HG03097 (cell line): ENCODE results near the gene FAM204A.

ENCODE experiments used
- ATAC-seq: cut with Tn5 transposase; IDR thresholded peaks from one replicate; pipeline ENCODE4 v1.9.1; 2021; ENCODE audit not compliant: unreplicated experiment, low FRiP score

Gene FAM204A

DNA sequence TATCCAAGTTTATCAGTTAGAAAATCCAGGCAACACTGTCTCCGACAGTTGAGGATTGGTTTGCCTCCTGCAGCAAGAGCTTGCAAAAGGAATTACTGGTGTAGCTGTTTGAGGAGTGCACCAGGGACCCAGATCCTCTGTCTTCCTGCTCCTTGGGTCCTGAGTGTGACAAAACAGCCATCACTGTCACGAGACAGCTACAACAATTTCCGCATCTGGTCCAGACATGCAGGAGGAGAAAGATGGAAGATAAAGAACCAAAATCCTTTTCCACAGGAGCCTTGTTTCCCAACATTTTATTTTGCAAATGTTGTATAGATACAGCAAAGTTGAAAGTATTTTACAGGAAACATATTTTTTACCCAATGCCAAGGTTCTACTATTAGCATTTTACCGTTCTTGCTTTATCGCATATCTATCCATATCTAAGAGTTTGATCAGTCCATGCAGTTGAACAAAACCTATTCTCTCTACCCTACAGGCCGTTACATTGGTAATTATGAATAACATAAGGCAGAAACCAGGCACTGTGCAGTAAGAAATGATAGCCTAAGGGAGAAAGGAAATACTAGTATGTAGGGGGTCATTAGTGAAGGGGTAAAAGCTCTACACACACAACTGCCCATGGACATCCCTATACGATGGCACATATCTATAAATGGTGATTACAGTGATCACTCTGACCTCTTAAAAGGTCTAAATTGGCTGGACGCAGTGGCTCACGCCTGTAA is 54.9 kb downstream of the FAM204A start:
- no peak for ATAC-seq

DNA sequence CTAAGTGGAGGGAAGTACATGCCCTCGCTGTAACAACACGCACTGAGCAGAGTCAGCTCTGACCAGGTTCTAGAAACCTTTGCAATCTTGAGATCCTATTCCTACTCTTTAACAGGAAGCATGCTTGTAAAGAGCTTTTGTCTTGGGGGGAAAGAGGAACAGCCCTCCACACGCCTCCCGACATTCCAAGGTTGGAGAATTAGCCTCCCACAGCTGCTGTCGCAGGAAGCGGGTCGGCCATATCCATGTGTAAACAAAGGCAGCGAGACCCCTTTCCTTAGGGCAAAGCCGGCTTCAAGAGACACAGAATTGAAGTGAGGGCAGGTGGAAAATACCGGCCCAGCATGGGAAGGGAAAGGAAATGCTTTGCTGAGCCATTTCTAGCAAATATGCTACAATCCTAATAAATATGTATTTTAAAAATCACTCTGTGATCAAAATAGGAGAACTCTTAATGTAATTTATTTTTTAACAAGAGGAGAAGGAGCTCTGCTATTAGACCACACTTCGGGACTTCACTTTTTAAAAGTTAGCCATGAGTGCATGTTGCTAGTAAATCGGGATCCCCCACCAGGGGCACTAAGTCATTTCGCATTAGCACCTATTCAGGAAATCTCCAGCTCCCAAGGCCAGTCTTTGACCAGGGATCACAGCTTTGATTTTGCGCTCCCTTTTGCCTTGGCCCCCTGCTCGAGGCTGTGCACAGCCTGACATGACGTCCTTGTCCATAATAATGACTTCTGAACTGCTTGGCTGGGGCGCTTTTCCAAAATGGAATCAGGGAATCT is 55.9 kb downstream of the FAM204A start:
- no peak for ATAC-seq

- ATAC-seq: no peak
Measured at GRCh38 chr10:118282670-118283069, 59.5 kb downstream of the FAM204A start.

DNA sequence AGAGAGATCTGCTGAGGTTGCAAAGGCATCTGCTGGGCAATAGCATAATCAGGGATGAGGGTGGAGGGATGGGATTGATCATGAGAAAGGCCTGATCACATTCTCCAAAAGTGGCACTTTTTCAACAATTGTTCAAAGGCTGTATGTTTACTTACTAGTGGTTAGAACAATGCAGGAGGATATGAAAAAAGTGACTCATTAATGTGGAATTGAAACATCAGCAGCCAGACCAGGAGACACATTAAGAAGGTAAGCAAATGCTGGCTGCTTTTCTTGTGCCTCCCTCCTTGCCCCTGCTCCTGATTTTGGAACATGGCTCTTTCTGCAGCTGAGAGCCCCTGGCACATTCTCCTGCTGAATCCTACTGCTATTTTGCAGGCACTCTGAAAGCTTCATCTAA is 63.5 kb downstream of the FAM204A start:
- no peak for ATAC-seq

GRCh38 chr10:118277871-118278270 is 64.3 kb downstream of the FAM204A start:
- no peak for ATAC-seq

DNA sequence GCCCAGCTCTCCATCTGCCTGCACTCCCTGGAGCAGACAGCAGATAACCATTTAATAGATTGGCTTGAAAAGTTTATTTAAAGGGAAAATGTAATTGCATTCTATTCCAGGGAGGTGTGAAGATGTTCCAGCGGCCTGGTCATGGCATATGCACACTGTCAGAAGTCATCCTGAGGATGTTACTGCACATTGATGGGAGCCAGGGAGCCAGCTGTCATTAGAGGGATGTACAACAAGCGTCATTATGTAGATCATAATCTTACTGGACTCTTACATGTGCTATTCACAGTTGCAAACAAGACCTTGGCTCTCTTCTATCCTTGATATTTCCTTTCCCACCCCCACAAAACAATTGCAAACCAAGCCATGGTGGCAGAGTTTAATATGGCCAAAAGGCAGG is 65.4 kb downstream of the FAM204A start:
- no peak for ATAC-seq

- ATAC-seq: no peak
Measured at GRCh38 chr10:118276204-118276603, 65.9 kb downstream of the FAM204A start.

- no peak for ATAC-seq
Measured at GRCh38 chr10:118273662-118274061, 68.5 kb downstream of the FAM204A start.

DNA sequence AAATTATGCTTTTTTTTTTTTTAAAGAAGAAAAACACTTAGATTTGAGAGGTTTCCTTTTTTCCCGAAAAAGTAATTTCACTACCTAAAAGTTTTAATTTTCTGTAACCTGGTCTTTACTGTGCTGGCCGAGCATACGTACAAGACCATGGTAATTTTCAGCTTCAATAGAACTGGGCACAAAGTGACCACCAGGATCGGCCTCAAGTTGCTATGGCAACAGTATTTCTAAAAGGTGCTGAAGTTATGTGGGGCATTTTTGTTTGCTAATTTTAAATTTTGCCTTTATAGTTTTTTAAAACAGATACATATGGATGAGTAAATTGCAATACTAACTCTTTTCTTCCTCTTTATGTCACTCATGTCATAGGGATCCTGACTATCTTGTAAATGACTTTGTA is 69.4 kb downstream of the FAM204A start:
- ATAC-seq: no peak

DNA sequence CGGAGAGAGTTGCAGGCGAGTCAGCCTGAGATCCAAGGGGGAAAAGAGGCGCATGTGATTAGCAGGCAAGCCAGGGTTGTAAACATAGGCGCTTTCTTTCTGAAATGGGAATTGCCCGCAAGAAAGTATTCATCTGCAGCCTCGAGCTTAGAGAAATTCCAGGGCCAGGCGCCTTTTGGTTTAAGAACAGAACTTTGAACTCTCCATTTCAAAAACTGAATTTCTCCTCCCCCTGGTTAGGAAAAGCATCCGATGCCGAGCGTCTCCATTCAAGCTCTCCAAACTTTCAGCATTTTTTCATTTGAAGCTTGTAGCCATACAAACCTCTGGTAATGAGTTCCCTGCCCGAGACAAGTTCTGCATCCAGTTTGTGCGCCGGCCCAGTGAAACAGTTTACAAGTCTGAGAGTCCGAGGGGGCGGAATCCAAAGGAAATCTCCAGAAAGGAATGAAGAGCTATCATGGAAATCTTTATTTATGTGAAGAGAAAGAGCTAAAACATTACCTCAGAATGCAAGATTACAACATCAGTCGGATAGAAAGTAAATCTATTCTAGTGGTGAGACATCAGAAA is 69.9 kb downstream of the FAM204A start:
- no peak for ATAC-seq

- no peak for ATAC-seq
Measured at GRCh38 chr10:118271671-118272070, 70.5 kb downstream of the FAM204A start.

- ATAC-seq: no peak
Measured at GRCh38 chr10:118266098-118266748, 75.9 kb downstream of the FAM204A start.

- no peak for ATAC-seq
Measured at GRCh38 chr10:118264838-118265470, 77.2 kb downstream of the FAM204A start.

DNA sequence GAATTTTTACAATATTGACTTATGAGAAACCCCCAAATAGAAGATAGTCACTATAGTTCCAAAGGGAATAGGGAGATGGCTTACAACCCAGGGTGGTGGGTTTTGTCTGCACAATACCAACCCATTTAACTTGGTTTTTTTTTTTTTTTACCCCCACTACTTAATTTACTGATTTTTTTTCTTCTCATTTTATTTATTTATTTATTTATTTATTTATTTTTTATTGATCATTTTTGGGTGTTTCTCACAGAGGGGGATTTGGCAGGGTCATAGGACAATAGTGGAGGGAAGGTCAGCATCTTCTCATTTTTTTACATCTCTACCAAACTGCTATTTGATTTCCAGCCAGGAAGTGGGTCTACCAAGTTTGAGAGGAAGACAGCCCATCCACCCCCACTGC is 77.9 kb downstream of the FAM204A start:
- no peak for ATAC-seq

GRCh38 chr10:118262538-118262937 is 79.6 kb downstream of the FAM204A start:
- ATAC-seq: no peak

- no peak for ATAC-seq
Measured at GRCh38 chr10:118259288-118259906, 82.7 kb downstream of the FAM204A start.

DNA sequence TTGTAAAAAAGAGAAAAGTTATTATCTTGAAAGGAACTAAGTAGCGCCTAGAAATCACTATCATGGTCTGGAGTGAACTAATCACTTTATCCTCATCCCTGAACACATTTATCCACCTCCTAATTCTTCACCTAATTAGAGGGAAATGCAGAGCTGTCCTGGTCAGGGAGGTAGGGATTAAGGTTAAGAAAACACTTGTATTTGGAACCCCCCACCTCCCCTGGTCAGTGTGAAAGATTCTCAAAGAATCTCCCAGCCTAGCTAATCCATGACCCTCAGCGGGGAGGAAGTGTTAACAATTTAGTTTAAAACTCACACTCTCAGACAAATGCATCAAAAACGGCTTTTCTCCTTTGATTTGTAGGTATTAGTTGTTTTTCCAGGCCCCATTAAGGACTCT is 83.8 kb downstream of the FAM204A start:
- no peak for ATAC-seq

DNA sequence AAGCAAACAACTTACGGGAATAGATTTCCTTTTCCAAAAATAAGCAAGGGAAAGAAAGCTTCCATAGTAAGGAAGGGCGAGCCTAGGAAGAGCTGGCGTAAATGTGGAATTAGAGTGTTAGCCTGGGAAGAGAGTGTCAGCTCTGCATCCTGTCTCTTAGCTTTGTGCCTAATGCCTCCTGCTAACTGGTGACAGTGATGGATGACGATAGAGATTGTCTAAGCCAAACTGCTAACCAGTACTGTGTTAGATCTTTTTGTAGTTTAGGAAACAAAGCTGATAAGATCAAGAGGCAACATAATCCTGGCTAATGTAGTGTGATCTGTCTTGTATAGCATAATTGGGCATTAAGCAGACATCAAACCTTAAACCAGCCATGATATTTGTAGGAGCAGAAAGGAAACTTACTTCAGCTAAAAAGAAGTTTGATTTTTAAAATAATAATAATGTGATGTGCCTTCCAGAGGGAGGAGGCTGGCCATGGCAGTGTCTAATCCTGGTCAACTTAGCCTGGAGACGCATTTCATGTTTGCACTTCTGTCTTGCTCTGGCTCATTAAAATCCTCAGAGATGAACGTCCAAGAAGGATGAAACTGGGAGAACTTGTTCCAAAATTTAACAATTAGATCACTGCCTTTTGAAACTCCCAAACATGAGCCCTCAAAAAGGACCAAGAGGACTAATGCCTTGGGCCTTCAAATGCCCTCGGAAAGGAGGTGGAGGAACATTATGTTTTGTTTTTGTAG is 85.1 kb downstream of the FAM204A start:
- no peak for ATAC-seq

GRCh38 chr10:118256209-118256608 is 85.9 kb downstream of the FAM204A start:
- ATAC-seq: no peak

DNA sequence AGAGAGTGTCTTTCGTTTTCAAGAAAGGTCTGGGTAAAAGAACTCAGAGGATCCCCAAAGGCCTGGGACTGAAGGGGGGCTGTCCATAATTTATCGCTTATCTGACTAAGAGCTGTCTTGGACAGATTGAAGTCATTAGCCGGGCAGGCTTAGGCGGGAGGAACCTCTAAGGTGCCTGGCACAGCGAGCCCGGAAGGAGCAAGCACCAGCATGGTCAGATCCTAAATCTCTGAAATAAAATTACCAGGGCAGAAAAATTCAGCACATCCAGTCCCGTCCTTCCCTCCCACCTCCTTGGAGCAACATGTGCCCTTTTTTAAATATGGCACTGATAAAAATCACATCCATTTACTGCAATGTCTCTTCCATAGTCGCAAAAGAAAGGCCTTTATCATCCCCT is 86.8 kb downstream of the FAM204A start:
- ATAC-seq: no peak
